Measurements from ENCODE around the gene RASEF.

- TF ChIP-seq, protein P1, sequence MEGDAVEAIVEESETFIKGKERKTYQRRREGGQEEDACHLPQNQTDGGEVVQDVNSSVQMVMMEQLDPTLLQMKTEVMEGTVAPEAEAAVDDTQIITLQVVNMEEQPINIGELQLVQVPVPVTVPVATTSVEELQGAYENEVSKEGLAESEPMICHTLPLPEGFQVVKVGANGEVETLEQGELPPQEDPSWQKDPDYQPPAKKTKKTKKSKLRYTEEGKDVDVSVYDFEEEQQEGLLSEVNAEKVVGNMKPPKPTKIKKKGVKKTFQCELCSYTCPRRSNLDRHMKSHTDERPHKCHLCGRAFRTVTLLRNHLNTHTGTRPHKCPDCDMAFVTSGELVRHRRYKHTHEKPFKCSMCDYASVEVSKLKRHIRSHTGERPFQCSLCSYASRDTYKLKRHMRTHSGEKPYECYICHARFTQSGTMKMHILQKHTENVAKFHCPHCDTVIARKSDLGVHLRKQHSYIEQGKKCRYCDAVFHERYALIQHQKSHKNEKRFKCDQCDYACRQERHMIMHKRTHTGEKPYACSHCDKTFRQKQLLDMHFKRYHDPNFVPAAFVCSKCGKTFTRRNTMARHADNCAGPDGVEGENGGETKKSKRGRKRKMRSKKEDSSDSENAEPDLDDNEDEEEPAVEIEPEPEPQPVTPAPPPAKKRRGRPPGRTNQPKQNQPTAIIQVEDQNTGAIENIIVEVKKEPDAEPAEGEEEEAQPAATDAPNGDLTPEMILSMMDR (IDR thresholded peaks at IDR 0.05): no peak
- TF ChIP-seq POLR2A (IDR thresholded peaks at IDR 0.05): no peak
Observed at GRCh38 chr9:83043597-83043996, 19.3 kb downstream of the RASEF start.

Measured in thyroid gland (tissue), 4 donors.